ENCODE data around the gene PCNX2.

PCNX2 gene

GRCh38 chr1:233268389-233269022 lies 27.0 kb downstream of the PCNX2 start:
- DNase-seq (ENCODE audit: extremely low read depth, low read depth) = no peak
- TF ChIP-seq CTCF (IDR thresholded peaks at IDR 0.05; ENCODE audit: low read depth, low read length, missing control alignments) = no peak
- no peak overlapping the region for H3K4me3 ChIP-seq (replicated peaks; ENCODE audit: low read depth, low read length)

GRCh38 chr1:233261695-233262094 lies 33.8 kb downstream of the PCNX2 start:
- no peak for DNase-seq (ENCODE audit: extremely low read depth, low read depth)
- TF ChIP-seq CTCF (IDR thresholded peaks at IDR 0.05; ENCODE audit: low read depth, low read length, missing control alignments) = no peak

GRCh38 chr1:233261206-233261605 lies 34.3 kb downstream of the PCNX2 start:
- DNase-seq (ENCODE audit: extremely low read depth, low read depth) = no peak
- no peak overlapping the region for H3K4me3 ChIP-seq (replicated peaks; ENCODE audit: low read depth, low read length)
- TF ChIP-seq CTCF (IDR thresholded peaks at IDR 0.05; ENCODE audit: low read depth, low read length, missing control alignments) = no peak

More at GRCh38 chr1:233261695-233262094, 33.8 kb downstream of the PCNX2 start:
- no peak overlapping the region for H3K4me3 ChIP-seq (replicated peaks; ENCODE audit: low read depth, low read length)

GRCh38 chr1:233257786-233258185 lies 37.7 kb downstream of the PCNX2 start:
- no peak for DNase-seq (ENCODE audit: extremely low read depth, low read depth)
- no peak overlapping the region for H3K4me3 ChIP-seq (replicated peaks; ENCODE audit: low read depth, low read length)
- TF ChIP-seq CTCF (IDR thresholded peaks at IDR 0.05; ENCODE audit: low read depth, low read length, missing control alignments) = no peak

GRCh38 chr1:233256789-233257188 lies 38.7 kb downstream of the PCNX2 start:
- TF ChIP-seq CTCF (IDR thresholded peaks at IDR 0.05; ENCODE audit: low read depth, low read length, missing control alignments) = no peak
- H3K4me3 ChIP-seq (replicated peaks; ENCODE audit: low read depth, low read length) = no peak overlapping the region
- no peak for DNase-seq (ENCODE audit: extremely low read depth, low read depth)

- no peak for TF ChIP-seq CTCF (IDR thresholded peaks at IDR 0.05; ENCODE audit: low read depth, low read length, missing control alignments)
- H3K4me3 ChIP-seq (replicated peaks; ENCODE audit: low read depth, low read length) = no peak overlapping the region
- DNase-seq (ENCODE audit: extremely low read depth, low read depth) = no peak
These were observed 39.3 kb downstream of the PCNX2 start for GRCh38 chr1:233256191-233256590.

- no peak overlapping the region for H3K4me3 ChIP-seq (replicated peaks; ENCODE audit: low read depth, low read length)
- no peak for DNase-seq (ENCODE audit: extremely low read depth, low read depth)
- TF ChIP-seq CTCF (IDR thresholded peaks at IDR 0.05; ENCODE audit: low read depth, low read length, missing control alignments) = no peak
These were observed 40.4 kb downstream of the PCNX2 start for GRCh38 chr1:233255145-233255544.

Data from HFF-Myc (cell line).